K562 (cell line): ENCODE data around the gene SARS1. TPM values are rescaled to one million over a fixed set of nuclear protein-coding genes. Genes with fewer than 3 reads are reported as not detected.

ENCODE experiments used
- CBX2 ChIP-seq: fragments of 200-600 bp; sonication (generic); IDR thresholded peaks from one replicate; pipeline ENCODE4 v1.6.1; 2012; ENCODE audit warnings: mild to moderate bottlenecking, low read length, inconsistent platforms; ENCODE audit not compliant: insufficient read depth, poor library complexity, severe bottlenecking
- DLX4 ChIP-seq: fragments of 250-450 bp; sonication (Bioruptor Pico); IDR thresholded peaks from 2 replicates; pipeline ENCODE4 v1.6.1; 2021; ENCODE audit warnings: mild to moderate bottlenecking
- ETS1 ChIP-seq: conservative IDR thresholded peaks from 2 replicates; pipeline ENCODE4 v1.6.1; 2011; ENCODE audit warnings: low read depth, mild to moderate bottlenecking, low read length; ENCODE audit not compliant: control insufficient read depth
- HEY1 ChIP-seq: fragments of 250-450 bp; sonication (Bioruptor Pico); IDR thresholded peaks from 2 replicates; pipeline ENCODE4 v1.5.0; 2020; ENCODE audit warnings: mild to moderate bottlenecking, moderate library complexity, borderline replicate concordance
- JUN ChIP-seq, 2 experiments: sonication (generic) in 1 of 2; formaldehyde crosslinking in 1 of 2; IDR thresholded peaks; 2 replicates each; pipeline versions ENCODE4 v1.6.1 to v1.8.0; 2012 to 2022; ENCODE audit warnings: borderline replicate concordance in 2 of 2, mild to moderate bottlenecking in 2 of 2, improper control_type of control experiment in 1 of 2, low read depth in 1 of 2, low read length in 1 of 2, missing genetic modification reagents in 1 of 2
- KLF6 ChIP-seq: fragments of 250-450 bp; sonication (Bioruptor Pico); IDR thresholded peaks from 2 replicates; pipeline ENCODE4 v1.4.0; 2020; ENCODE audit warnings: mild to moderate bottlenecking, moderate library complexity, borderline replicate concordance
- MAFF ChIP-seq: IDR thresholded peaks from 2 replicates; pipeline ENCODE4 v1.6.1; 2012; ENCODE audit warnings: low read length, improper control_type of control experiment
- MEIS2 ChIP-seq: fragments of 450-650 bp; IDR thresholded peaks from 2 replicates; pipeline ENCODE4 v1.6.1; 2014; ENCODE audit warnings: mild to moderate bottlenecking; ENCODE audit not compliant: partially characterized antibody
- MIER1 ChIP-seq: fragments of 450-650 bp; IDR thresholded peaks from 2 replicates; pipeline ENCODE4 v1.6.1; 2016; ENCODE audit warnings: antibody characterized with exemption, mild to moderate bottlenecking, low read depth
- MYC ChIP-seq, 2 experiments: fragments of 250-450 bp in 1 of 2; sonication (Bioruptor Pico) in 1 of 2; IDR thresholded peaks; 2 replicates each; pipeline versions ENCODE4 v1.5.1 to v1.6.1; 2012 to 2021; ENCODE audit warnings: low read depth in 2 of 2, borderline replicate concordance in 1 of 2, improper control_type of control experiment in 1 of 2, low read length in 1 of 2, mild to moderate bottlenecking in 1 of 2, moderate library complexity in 1 of 2
- NFATC3 ChIP-seq: fragments of 450-650 bp; IDR thresholded peaks from 2 replicates; pipeline ENCODE4 v1.6.1; 2017; ENCODE audit warnings: mild to moderate bottlenecking
- PCBP1 ChIP-seq: fragments of 200-400 bp; formaldehyde crosslinking; IDR thresholded peaks from 2 replicates; pipeline ENCODE4 v1.6.1; 2018; ENCODE audit warnings: mild to moderate bottlenecking, low read depth, low read length; ENCODE audit not compliant: poor library complexity, severe bottlenecking
- PURB ChIP-seq: sonication (generic); formaldehyde crosslinking; IDR thresholded peaks from 2 replicates; pipeline ENCODE4 v1.9.0; 2021; ENCODE audit warnings: low read depth, mild to moderate bottlenecking, missing genetic modification reagents
- TCF15 ChIP-seq: fragments of 250-450 bp; sonication (Bioruptor Pico); IDR thresholded peaks from 2 replicates; pipeline ENCODE4 v1.8.0; 2022; ENCODE audit warnings: moderate library complexity, mild to moderate bottlenecking, inconsistent platforms
- TEAD2 ChIP-seq: fragments of 450-650 bp; IDR thresholded peaks from 2 replicates; pipeline ENCODE4 v1.6.1; 2016; ENCODE audit warnings: missing genetic modification characterization, control low read depth, missing compliant biosample characterization
- ZNF140 ChIP-seq: fragments of 250-450 bp; sonication (Bioruptor Pico); IDR thresholded peaks from 2 replicates; pipeline ENCODE4 v1.8.0; 2021; ENCODE audit warnings: moderate library complexity, mild to moderate bottlenecking, inconsistent platforms
- ZNF316 ChIP-seq: fragments of 450-650 bp; IDR thresholded peaks from 2 replicates; pipeline ENCODE4 v1.6.1; 2016
- polyA plus RNA-seq, 8 experiments: library from polyadenylated mRNA; depleted of rRNA in 4 of 8; stranded (reverse) in 5 of 8; unstranded in 3 of 8; fragments of >200 nt; fragmentation: Nextera tagmentation in 2 of 8; fragmentation: Illumina TruSeq in 1 of 8; extraction: Ambion mirVana in 2 of 8; extraction: Trizol in 1 of 8; gene quantifications; 2 replicates each; pipeline versions ENCODE4 v1.2.1 to v1.2.3, GENCODE V29; 2011 to 2014; ENCODE audit warnings: inconsistent platforms in 1 of 8, missing spikeins in 1 of 8
- total RNA-seq, 7 experiments: library from RNA; depleted of rRNA in 6 of 7; stranded (reverse); fragments of >200 nt in 6 of 7; fragmentation: Illumina TruSeq in 2 of 7; extraction: Trizol in 2 of 7; gene quantifications; 2 replicates each; pipeline versions ENCODE4 v1.2.1 to v1.2.3, GENCODE V29; 2011 to 2021; ENCODE audit warnings: low replicate concordance in 1 of 7
- TF ChIP-seq, protein P1 (sequence below): IDR thresholded peaks from 2 replicates; pipeline ENCODE4 v1.6.1; 2011; ENCODE audit warnings: borderline replicate concordance, low read depth, mild to moderate bottlenecking, moderate library complexity, low read length; ENCODE audit not compliant: insufficient read depth, poor library complexity, severe bottlenecking
- TF ChIP-seq, protein P2 (sequence below): IDR thresholded peaks from 2 replicates; pipeline ENCODE4 v1.6.1; 2012; ENCODE audit warnings: low read depth, low read length, improper control_type of control experiment, borderline replicate concordance

The SARS1 gene
- total and polyA plus RNA-seq, 9 of the 15 experiments (the other 6 are each of a cell fraction or from before 2014, with no cell fraction given): 221 to 623 (median 254) TPM

GRCh38 chr1:109197158-109198042 is 16.3 kb upstream of the SARS1 start (continued):
- no peak; the same call in 1 of the 2 replicates for TF ChIP-seq MIER1
- TF ChIP-seq MAFF: no peak
- TF ChIP-seq JUN (IDR thresholded peaks at IDR 0.05; ENCODE audit: borderline replicate concordance, low read depth, low read length): peak; percentile 87
- TF ChIP-seq JUN (CRISPR knock-in tag; IDR thresholded peaks at IDR 0.05; ENCODE audit: borderline replicate concordance): no peak
- TF ChIP-seq MEIS2: peak; percentile 86
- TF ChIP-seq CBX2: no peak
- TF ChIP-seq MYC (IDR thresholded peaks at IDR 0.05; ENCODE audit: low read depth, low read length): no peak
- TF ChIP-seq MYC (CRISPR knock-in tag; IDR thresholded peaks at IDR 0.05; ENCODE audit: borderline replicate concordance, low read depth): peak; percentile 31; the same call in 1 of the 2 replicates
- 0 out of 2 replicates have a peak, but pooled peaks have one; percentile 4 for TF ChIP-seq ETS1
- no peak for TF ChIP-seq DLX4
- TF ChIP-seq NFATC3: peak; percentile 80; the same call in 1 of the 2 replicates
- no peak for TF ChIP-seq ZNF140
- TF ChIP-seq PURB (CRISPR knock-in tag): no peak
- TF ChIP-seq, protein P1, sequence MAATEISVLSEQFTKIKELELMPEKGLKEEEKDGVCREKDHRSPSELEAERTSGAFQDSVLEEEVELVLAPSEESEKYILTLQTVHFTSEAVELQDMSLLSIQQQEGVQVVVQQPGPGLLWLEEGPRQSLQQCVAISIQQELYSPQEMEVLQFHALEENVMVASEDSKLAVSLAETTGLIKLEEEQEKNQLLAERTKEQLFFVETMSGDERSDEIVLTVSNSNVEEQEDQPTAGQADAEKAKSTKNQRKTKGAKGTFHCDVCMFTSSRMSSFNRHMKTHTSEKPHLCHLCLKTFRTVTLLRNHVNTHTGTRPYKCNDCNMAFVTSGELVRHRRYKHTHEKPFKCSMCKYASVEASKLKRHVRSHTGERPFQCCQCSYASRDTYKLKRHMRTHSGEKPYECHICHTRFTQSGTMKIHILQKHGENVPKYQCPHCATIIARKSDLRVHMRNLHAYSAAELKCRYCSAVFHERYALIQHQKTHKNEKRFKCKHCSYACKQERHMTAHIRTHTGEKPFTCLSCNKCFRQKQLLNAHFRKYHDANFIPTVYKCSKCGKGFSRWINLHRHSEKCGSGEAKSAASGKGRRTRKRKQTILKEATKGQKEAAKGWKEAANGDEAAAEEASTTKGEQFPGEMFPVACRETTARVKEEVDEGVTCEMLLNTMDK: no peak
- TF ChIP-seq, protein P2, sequence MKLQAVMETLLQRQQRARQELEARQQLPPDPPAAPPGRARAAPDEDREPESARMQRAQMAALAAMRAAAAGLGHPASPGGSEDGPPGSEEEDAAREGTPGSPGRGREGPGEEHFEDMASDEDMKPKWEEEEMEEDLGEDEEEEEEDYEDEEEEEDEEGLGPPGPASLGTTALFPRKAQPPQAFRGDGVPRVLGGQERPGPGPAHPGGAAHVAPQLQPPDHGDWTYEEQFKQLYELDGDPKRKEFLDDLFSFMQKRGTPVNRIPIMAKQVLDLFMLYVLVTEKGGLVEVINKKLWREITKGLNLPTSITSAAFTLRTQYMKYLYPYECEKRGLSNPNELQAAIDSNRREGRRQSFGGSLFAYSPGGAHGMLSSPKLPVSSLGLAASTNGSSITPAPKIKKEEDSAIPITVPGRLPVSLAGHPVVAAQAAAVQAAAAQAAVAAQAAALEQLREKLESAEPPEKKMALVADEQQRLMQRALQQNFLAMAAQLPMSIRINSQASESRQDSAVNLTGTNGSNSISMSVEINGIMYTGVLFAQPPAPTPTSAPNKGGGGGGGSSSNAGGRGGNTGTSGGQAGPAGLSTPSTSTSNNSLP: no peak
- TF ChIP-seq TCF15 (CRISPR knock-in tag): no peak
- TF ChIP-seq ZNF316: peak; percentile 59
- no peak for TF ChIP-seq PCBP1
- TF ChIP-seq TEAD2: 0 out of 2 replicates have a peak, but pooled peaks have one; percentile 33
- no peak for TF ChIP-seq KLF6
- no peak for TF ChIP-seq HEY1
